GDM1 (cell line): ENCODE measurements around the gene DDX51.
"Not testable (repeated sequence)": the region's sequence is repeated elsewhere in the genome, so short reads cannot be mapped to it uniquely, and the experiment has no call there.

Experiments
- DNase-seq: peaks from one replicate; lab custom pipeline; 2025; lab: John Stamatoyannopoulos, UW

The DDX51 gene

GRCh38 chr12:132140918-132141841, 2.9 kb downstream of the DDX51 start:
- no peak for DNase-seq

DNA sequence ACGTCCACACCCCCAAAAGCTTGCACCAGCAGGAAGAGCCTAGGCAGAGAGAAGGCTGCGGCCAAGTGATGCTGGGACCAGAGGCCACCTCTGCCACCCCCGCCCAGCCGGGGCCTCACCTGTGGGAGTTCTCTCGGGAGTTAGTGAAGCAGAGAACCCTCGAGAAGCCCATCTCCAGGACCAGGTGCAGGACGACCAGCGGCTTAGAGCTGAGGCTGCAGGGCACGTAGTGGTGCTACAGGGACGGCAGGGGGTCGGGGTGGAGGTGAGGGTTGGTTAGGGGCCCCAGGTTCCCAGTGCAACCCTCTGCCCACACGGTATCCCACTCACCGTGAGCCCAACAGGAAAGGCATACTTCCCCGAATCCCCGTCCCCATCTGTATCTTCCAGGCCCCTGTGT, 3.6 kb downstream of the DDX51 start:
- DNase-seq: no peak

DNA sequence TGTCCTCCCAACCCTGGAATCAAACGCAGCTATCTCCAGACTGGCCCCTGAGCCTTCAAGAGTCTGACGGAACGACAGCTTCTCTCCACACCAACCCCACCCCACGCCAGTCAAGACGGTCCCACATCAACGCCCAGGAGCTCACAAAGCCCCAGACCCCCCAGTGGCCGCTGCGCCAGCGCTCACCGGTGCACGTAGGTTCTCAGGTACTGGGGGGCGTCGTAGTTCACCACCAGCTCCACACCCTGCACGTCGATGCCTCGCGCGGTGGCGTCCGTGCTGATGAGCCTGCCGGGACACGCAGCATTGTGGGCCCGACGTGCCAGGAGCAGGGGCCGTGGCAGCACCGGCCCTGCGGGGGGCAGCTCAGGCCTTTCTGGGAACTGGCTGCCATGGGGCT, 4.2 kb downstream of the DDX51 start:
- DNase-seq: no peak

DNA sequence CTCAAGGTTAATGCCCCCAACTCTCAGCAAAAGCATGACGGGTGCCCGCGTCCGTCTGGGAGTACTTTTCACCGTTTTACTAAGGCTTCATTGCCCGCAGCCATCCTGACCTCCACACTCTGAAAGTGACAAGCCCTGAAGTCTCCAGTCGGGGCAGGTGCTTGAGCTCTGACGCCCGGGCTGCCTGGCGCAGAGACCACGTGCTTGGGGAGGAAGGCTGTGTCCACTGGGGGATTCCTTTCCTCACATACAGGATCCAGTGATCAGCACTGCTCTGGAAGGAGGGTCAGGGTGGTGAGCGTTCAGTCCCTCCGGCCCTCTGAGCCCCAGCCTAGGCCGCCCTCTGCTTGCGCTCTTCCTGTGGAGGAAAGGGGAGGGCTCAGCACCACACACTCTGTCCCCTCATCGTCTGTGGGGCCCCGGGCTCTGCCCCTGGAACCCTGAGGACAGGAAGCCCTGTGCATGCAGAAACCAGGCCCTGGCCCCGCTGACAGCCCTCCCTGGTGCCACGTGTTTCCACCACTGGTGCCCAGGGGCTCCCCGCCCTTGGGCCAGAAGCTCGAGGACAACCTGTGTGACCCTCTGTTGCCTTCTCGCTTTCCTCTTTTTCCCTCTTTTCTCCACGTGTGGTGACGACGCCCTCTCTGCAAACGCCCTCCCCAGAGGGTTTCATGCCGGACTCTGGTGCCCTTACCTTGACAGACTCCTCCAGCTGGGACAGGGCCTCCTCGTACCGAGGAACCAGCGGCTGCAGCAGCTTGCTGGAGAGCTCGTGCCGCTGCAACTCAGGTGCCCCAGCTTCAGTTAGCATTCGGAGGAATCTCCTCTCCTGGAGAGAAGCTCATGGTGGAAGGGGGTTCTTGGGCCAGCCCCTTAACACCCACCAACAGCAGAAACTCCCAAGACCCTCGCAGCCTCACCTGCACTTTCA, 4.9 kb downstream of the DDX51 start:
- DNase-seq: no peak

GRCh38 chr12:132137483-132138125, 6.5 kb downstream of the DDX51 start:
- DNase-seq: no peak

DNA sequence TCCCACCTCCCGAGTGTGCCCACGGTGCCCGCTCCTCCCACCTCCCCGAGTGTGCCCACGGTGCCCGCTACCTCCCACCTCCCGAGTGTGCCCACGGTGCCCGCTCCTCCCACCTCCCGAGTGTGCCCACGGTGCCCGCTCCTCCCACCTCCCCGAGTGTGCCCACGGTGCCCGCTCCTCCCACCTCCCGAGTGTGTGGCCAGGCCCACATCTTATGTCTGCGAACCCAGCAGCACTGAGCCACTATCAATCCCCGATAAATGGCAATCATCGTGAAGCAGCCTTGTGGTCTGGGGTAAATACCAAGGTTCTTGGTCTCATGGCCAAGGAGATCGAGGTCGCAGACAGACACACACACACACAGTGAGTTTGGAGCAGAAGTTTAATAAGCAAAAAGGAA, 7.9 kb downstream of the DDX51 start:
- not testable (repeated sequence) for DNase-seq

DNA sequence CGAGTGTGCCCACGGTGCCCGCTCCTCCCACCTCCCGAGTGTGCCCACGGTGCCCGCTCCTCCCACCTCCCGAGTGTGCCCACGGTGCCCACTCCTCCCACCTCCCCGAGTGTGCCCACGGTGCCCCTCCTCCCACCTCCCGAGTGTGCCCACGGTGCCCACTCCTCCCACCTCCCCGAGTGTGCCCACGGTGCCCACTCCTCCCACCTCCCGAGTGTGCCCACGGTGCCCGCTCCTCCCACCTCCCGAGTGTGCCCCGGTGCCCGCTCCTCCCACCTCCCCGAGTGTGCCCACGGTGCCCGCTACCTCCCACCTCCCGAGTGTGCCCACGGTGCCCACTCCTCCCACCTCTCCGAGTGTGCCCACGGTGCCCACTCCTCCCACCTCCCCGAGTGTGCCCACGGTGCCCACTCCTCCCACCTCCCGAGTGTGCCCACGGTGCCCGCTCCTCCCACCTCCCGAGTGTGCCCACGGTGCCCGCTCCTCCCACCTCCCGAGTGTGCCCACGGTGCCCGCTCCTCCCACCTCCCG, 9.4 kb downstream of the DDX51 start:
- not testable (repeated sequence) for DNase-seq

DNA sequence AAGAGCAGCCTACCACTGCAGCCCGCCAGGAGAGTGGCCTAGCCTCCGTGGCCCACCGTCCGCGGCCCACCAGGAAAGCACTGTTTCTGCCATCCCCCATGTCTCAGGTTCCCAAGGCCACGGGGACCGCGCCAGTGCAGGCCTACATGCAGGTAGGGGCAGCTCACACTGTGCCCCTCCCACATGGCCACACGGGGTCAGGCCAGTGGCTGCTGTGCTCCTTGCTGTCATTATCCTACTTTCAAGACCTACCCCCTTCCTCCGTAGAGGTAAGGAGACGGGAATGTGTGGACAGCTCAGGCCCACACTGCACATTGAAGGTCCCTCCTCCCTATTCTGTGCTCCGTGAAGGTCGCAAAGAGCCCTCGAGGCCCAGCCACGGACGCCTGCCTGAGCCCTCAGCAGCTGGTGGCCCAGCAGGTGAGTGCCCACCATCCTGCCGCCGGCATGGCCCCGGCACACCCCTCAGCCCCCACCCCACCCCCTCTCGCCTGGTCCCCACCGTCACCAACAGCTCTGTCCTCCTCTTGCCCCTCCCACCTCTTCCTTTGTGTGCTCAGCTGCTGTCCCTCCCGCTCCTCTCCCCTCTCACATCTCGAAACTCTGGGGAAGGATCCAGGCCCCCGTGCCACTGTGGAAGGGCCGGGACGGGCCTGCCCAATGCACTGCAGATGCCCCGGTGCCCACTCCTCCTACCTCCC, 10.0 kb downstream of the DDX51 start:
- DNase-seq: no peak

DNA sequence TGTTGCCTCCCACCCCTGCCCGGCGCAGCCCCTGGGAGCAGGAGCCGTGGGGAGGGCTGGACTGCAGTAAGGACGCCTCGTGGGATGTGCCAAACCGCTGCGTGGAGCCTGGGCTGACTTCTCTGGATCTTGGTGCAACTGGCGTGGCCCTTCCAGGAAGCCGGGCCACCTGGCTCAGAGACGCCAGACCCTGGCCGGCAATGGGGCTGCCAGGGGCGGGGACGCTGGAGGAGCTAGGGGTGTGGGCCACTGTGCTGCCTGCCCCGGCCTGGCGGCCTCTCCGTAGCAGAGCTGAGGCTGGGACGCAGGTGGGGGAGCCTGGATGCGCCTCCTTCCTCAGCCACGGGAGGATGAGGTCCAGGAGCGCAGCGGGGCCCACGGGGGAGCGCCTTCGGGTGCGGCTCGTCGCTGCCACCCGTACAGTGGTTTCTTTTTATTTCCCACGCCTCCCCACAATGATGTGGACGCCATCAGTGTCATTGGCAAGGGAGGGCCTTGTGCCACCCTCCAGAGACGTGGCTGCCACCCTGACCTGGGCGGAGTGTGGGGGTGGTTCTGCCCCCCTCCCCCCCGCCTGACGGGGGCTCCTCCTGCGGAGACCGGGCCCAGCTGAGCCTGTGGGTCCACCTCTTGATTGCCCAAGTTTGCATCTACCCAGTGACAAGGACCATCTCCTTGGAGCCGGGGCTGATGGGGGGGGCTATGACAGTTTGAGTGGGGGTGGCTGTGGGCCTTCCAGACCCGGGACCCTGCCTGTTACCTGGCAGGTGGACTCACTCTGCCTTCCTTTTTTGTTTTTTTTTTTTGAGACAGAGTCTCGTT, 11.3 kb downstream of the DDX51 start:
- DNase-seq: no peak

DNA sequence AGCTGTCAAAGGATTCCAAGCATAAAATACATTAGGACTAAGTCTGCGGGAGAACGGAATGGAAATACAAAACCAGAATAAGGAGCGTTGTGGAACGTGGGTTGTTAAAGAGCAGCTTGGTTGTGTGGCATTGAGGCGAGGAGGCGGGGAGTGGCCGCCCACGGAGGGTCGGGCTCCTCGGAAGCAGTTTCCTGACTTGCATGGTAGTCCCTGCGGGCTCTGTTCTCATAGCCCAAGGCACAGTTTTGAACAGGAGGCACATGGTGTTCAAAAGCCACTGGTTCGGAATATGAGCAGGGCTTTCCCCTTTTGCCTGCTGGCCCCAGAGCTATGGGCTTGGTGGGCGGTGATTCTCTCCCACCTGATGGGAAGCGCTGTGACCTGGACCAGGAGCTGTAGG, 12.2 kb downstream of the DDX51 start:
- DNase-seq: no peak

- no peak for DNase-seq
Measured at GRCh38 chr12:132131229-132131628, 12.9 kb downstream of the DDX51 start.

GRCh38 chr12:132130690-132131089, 13.4 kb downstream of the DDX51 start:
- DNase-seq: no peak

- no peak for DNase-seq
Measured at GRCh38 chr12:132129007-132129406, 15.1 kb downstream of the DDX51 start.

DNA sequence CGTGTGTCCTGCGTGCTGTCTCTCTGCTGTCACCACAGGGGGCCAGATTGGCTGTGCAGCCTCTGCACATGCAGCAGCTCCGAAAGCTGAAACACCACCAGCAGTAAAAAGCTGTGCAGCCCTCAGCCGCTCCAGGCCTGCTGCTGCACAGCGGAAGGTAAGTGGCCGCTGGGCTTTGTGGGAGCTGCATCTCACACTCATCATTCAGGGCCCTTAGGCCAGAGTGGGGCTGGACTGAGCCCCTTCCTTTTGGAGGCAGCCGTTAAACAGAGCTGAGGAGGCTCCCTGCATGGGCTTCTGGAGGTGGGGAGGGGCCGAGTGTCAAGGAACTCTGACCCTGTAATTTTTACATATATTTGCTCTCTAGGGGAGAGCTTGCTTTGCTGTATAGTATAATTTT, 17.1 kb downstream of the DDX51 start:
- no peak for DNase-seq

- no peak for DNase-seq
Measured at GRCh38 chr12:132125736-132126135, 18.4 kb downstream of the DDX51 start.

DNA sequence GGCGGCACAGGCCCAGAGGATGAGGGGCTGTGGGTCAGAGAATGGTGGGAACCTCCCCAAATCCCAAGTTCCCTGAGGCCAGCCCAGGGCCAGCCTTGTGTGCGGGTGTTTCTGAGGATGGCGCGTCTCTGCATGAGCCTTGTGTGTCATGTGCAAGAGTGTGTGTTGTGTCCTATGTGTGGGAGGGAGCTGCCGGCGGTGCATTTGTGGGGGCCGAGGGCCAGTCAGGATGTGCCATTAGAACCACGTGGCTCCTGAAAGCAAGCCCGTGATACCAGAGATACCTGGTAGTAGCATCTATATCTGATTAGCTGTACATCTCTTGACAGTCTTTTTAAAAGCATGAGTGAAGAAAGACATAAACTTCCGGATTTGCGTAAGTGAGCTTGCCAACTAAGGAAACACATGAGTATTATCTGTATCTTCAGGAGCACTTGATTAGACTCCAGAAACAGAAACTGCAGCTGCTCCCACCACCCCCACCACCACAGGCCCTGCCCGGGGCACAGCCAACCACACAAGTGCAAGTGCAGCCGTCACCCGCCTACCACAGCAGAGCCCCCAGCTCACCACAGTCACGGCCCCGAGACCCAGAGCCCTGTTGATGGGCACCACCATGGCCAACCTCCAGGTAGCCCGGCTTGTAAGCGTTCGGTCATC, 19.2 kb downstream of the DDX51 start:
- no peak for DNase-seq

- DNase-seq: no peak
Measured at GRCh38 chr12:132123970-132124765, 20.0 kb downstream of the DDX51 start.

DNA sequence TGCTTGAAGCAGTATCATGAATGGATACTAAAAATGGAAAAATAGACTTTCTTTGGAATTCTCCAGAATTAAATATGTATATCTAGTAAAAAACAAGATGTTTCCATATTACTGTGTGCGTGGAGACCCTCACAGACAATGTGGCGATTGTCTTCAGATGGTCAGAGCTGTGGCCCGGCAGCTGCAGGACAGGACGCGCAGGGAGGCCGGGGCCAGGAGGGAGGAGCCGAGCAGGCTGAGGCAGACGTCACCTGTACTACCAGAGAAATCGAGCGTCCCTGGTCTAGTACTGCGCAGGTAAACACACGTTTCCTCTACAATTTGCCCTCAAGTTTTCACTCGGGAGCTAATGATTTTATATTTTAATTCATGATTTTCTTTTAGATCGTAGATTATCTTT, 22.8 kb downstream of the DDX51 start:
- no peak for DNase-seq

DNA sequence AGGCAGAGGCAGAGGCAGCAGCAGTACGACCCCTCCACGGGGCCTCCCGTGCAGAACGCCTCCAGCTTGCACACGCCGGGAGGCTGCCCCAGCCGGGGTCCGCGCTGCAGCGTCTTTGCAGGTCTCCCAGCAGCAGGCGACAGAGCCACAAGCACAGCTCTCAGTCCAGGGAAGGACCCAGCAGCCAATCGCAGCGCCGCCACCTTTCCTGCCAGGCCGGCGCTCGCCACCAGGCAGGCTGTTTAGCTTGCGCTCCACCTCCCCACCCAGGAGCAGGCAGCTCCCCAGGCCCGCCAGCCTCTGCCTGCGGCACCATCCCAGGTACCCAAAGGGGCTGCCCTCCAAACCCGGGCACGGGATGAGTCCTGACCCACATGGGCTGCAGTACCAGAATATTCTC, 25.2 kb downstream of the DDX51 start:
- DNase-seq: no peak
